Activated effector memory CD4-positive, alpha-beta T cell treated with Interleukin-2 at 50 U/mL for 16 hours (primary cell): ENCODE measurements around the gene EME2.

Experiments used
- DNase-seq: peaks from one replicate; pipeline ENCODE4 v3.0.0-alpha.2; 2020

The EME2 gene

DNA sequence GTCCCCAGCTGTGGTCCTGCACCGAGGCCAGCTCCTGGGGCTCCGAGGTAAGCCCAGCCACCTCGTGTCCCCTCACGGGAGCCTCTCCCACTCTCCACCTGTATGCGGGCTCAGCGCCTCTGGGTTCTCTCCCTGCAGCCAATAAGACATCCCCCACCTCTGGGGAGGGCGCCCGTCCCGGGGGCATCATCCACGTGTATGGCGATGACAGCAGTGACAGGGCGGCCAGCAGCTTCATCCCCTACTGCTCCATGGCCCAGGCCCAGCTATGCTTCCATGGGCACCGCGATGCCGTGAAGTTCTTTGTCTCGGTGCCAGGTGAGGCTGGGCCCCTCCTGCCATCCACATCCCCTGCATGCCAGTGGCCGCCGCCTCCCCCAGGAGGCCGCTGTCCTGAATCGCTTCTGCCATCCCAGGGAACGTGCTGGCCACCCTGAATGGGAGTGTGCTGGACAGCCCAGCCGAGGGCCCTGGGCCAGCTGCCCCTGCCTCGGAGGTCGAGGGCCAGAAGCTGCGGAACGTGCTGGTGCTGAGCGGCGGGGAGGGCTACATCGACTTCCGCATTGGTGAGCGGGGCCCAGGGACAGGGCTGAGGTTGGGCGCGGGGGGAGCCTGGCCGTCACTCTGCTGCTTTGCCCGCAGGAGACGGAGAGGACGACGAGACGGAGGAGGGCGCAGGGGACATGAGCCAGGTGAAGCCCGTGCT is 4.4 kb upstream of the EME2 start:
- no peak for DNase-seq

DNA sequence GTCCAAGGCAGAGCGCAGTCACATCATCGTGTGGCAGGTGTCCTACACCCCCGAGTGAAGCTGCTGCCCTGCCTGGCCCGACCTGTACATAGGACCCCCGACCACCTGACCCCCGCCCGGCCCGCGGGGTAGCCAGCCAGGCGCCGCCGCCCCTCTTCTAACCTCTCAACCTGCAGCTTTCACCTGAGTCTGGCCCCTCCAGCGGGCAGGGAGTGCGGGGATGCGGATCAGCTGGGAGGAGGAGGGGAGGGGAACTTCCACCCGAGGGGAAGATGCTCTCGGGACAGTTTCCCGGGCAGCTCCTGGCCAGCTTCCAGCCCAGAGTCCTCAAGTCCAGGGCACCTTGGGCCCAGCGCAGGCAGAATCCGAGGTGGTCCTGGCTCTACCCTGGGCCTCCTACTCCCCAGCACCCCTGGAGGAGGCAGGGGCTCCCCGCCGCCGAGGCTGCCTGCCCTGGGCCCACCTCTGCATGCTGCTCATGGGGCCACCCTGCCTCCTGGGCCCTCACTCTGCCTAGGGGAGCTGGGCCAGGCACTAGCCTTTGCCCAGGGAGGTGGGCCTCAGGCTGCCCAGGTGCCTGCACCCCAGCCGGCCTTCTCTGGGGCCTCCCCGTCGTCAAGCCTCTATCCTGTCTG is 3.7 kb upstream of the EME2 start:
- no peak for DNase-seq

DNA sequence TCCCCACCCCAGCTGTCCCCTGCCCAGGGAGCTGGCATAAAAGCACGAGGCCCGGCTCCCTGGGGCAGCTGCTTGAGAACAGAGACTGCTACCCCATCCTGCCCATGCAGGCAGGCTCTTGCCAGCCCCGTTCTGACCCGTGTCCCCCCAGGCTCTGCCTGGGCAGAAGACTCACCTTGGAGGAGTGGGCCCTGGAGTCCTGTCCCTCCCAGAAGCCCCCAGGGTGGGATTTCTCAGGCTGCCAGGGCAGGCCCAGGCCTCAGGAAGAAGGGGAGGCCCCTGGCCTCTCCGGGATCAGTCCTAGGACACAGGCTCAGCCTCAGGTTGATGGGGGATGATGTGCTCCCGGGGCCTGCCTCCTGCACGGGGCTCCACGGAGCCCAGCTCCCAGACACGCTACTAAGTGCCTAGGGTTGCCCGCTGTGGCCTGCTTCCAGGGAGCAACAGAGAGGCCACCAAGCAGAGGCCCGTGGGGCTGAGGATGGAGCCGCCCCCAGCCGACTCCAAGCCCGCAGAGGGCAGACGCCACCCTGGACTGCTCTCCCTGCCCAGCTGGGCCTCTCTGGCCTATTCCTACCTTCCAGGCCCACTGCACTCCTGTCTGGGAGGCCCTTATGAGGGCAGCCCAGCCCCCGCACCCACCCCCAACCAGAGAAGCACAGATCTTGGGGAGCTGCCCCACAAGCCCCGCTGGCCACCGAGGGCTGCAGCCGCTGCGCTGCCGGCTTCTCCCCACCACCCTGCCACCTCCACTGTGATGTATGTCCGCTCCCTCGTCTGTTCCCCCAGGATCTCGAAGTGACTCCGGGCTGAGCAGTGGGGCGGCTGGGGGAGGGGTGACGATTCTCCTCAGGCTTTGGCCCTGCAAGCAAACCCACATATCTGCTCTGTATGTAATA is 3.0 kb upstream of the EME2 start:
- DNase-seq, result no peak

DNA sequence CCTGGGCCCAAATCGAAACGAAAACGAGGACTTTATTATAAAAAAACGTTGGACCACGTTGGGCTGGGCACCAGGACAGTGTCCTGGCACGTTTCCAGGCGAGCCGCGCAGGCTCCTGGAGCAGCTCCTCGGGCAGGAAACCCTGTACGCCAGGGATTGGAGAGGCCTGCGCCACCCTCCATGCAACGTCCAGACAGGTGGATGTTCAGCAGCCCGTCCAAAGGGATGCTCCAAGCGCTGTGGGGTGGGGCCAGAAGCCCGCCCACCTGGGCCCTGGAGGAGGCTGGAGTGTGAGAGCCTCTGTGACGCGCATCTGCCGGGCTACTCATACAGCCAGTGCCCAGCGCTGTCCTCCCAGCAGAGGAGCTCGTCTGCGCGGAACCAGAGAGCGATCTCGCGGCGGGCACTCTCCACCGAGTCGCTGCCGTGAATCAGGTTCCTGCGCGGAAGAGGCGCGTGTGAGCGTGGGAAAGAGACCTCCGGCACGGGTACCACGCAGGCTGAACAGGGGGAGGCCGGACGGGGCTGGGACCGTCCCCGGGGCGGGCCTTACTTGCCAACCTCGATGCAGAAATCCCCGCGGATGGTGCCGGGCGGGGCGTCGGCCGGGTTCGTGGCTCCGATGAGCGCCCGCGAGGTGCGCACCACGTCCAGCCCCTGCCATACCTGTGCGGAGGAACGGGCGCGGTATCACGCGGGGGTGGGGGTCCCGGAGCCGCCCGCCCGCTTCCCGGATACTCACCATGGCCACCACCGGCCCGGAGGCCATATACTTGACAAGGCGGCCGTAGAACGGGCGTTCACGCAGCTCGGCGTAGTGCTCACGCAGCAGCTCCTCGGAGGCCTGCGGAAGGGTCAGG is 2.1 kb upstream of the EME2 start:
- DNase-seq, result peak; percentile 37

DNA sequence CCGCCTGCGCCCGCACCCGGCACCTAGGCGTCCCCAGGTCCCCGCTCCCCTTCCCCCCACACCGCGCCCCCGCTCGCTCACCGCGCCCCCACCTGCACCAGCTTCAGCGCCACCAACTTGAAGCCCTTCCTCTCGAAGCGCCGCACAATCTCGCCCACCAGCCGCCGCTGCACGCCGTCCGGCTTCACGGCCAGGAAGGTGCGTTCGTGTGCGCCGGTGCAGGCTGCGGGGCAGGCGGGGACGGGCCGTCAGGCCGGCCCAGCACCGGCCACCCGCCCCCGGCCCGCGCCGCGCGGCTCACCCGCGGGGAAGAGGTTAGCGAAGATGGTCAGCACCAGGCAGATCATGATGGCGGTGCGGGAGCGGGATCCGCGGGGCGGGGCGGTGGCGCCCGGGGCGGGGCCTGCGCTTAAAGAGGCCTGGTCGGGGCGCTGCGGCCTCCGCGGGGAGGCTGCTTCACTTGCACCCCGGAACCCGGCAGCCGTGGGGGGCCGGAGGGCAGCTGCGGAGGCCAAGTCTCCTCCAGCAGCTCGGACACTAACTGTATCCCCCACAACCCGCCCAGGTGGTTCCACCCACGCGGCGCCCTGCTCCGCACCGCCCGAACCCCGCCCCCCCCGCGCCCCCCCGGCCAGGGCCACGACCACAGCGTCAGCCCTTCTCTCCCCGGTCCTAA is 1.3 kb upstream of the EME2 start, which contains the start of gene NME3:
Gene NME3 (minus strand): TSS at position 356 of the 676 bp plus-strand sequence. CDS start 9 bp downstream, at position 347.
- peak; percentile 73 for DNase-seq

DNA sequence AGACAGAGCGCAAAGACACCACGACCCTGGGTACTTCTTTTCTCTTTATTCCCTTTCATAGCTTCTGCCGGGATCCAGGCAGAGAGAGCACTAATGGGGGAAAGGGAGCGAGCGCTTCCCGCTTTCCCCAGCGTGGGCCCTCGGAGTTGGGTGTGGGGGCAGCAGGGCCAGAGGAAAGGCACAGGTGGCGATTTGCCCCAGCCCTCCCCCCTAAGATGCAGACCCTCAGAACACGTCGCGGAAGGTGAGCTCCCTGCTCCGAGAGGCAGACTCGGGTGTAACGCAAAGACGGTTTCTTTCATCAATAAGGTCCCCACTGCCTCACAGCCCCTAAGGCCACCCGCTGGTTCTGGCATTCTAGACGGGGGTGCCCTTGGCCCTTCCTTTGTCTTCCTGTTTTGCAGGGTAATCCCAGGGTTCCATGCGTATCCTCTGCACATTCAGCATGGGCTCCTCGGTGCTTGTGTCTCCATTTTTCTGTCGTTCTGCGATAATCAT is 697 bp upstream of the EME2 start:
- DNase-seq, result no peak

DNA sequence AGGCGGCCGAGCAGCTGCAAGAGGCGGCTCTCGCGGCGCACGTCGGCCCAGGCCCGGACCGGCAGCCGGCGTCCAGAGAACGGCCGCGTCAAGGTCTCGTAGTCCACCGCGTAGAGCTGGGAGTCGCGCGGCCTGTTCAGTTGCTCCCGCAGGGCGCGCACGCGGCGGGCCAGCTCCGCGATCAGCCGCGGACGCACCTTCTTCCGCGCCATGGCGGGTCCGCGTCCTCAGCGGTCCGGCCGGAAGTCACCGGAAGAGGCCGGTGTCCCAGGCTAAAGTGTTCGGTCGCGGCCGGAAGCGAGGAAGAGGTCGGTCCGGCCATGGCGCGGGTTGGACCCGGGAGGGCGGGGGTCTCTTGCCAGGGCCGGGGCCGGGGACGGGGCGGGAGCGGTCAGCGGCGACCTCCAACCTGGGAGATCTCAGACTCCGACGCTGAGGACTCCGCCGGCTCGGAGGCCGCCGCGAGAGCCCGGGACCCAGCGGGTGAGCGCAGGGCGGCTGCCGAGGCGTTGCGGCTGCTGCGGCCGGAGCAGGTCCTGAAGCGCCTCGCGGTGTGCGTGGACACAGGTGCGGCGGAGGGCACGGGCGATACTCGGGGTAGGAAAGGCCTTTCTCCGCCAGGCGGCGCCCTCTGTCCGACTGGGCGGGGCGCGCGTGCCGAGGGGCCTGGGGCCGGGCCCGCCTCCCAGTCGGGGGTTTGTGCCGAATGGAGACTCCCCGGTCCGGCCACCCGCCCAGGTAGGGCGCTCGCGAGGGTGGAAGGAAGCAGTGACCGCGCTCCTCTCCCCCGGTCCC is 495 bp downstream of the EME2 start, which contains the start of gene MRPS34:
Gene MRPS34 (minus strand): TSS at position 227 of the 795 bp plus-strand sequence. CDS start 15 bp downstream, at position 212.
- peak; percentile 75 for DNase-seq

DNA sequence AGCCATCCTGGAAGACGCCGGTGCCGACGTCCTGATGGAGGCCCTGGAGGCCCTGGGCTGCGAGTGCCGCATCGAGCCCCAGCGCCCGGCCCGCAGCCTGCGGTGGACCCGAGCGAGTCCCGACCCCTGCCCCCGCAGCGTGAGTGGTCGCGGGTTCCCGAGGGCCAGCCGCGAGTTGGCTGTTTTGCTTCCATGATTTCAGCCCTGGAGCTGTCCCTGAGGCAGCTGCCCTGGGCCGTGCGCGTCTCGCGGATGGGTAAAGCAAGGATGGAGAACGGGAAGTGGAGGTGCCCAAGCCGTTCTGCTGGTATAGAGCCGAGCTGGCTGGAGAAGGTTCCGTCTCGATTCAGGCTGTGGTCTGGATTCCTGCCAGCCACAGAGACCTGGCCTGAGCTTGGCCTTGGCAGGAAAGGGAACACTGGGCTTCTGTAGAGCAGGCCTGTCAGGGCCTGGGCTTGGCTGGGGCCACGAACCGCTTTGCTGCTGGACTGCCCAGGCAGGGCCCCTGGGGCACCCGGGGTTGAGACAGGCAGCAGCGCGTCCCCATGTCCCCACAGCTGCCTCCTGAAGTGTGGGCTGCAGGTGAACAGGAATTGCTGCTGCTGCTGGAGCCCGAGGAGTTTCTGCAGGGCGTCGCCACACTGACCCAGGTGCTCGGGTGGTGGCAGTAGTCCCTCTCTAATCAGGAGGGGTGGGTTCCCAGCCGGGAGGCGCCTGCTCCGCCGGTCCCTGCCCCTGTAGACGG is 1.3 kb downstream of the EME2 start:
- peak; percentile 19 for DNase-seq

DNA sequence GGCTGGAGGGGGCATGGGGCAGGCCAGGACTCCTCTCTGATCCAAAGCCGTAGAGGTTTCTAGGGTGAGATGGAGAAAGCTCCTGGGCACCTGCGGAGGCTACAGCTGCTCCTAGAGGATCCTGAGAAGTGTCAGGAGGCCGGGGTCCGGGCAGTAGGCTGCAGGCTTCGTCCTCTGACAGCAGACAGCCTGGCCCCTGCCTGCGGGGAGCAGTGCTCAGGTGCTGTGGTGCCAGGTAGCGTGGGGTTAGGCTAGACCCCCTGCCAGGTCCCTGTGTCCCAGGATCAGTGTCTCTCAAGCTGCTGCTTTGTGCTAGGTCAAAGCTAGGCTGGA is 1.8 kb downstream of the EME2 start:
- no peak for DNase-seq

DNA sequence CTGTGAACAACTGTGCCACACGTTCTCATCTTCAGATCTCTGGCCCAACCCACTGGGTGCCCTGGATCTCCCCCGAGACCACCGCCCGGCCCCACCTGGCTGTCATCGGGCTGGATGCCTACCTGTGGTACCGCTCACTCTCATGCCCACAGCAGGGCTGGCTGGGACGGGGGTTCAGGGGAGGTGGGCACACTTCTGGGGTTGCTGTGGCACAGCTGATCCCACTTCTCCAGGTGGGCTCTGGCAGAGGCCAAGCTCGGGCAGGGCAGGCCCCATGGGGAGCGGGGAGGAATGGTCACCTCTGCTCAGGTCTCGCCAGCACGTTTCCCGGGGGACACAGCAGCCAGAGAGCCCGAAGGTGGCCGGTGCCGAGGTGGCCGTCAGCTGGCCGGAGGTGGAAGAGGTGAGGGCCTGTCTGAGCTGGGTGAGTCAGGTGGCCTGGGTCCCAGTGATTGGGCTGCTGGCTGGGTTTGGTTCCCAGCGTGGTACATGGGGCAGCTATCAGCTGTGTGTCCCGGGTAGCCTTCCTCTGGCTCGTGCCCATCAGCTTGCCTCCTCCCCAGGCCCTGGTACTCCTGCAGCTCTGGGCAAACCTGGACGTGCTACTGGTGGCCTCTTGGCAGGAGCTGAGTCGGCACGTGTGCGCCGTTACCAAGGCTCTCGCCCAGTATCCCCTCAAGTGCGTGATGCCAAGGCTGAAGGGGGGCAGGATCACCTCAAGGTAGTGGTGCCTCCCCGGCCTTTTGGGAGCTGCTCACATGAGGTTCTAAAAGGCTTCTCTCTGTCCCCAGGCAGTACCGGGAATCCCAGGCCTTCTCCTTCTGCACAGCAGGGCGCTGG is 2.6 kb downstream of the EME2 start:
- DNase-seq, result no peak

DNA sequence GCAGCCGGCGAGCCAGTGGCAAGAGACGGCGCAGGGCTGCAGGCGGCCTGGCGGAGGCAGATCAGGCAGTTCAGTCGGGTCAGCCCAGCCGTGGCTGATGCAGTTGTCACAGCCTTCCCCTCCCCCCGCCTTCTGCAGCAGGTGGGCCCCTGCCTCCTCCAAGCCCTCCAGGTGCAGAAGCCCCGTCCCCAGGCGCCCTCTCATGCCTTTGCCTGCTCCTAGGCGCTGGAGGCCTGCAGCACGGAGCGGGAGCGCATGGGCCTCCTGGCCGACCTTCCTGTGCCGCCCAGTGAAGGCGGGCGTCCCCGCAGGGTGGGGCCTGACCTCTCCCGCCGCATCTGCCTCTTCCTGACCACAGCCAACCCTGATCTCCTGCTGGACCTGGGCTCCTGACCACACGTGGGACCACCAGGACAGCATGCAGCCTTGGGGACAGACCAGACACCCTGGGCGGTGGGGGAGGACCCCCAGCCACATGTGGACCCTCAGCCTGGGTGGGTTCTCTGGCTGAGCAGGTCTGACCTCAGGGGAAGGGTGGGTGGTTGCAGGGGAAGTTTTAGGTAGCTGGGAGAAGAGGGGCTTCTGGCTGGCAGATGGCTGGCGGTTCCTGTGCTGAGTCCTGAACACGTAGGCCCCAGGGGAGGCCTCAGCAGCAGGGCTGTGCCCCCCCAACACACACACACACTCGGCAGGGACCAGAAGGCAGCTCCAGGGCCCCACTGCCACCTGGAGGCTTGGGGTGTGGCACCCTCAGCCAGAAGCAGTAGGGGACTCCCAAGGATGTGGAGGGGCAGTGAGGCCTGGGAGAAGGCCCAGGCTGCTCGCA is 3.4 kb downstream of the EME2 start:
- DNase-seq, result no peak

DNA sequence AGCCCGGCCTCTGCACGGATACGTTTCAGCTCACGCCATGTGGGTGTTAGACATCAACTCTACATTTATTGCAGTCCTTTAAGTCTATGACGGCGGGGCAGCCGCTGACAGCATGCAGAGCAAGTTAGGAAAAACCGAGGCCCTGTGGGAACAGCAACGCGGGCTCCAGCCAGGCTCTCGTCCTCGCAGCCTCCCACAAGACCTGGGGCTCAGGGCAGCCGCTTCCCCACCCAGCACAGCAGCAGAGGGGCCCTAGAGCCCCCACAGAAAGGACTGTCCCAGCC is 4.0 kb downstream of the EME2 start:
- DNase-seq, result no peak

DNA sequence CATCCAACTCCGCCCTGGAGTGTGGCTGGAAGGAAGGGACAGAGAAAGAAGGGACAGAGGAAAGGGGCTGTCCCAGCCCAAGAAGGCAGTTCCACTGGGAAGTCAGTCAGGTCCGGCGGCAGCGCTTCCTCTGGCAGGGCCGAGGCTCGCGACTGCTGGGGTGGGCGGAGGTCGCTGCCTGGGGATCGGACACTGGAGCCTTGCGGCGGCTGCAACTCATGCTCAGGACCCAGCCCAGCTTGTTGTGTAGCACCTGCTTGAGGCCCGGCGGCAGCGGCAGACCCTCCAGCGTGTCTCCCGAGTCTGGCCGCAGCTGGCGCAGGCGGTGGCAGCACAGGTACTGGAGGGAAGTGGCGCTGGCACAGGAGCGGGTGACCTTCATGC is 4.4 kb downstream of the EME2 start:
- no peak for DNase-seq

DNA sequence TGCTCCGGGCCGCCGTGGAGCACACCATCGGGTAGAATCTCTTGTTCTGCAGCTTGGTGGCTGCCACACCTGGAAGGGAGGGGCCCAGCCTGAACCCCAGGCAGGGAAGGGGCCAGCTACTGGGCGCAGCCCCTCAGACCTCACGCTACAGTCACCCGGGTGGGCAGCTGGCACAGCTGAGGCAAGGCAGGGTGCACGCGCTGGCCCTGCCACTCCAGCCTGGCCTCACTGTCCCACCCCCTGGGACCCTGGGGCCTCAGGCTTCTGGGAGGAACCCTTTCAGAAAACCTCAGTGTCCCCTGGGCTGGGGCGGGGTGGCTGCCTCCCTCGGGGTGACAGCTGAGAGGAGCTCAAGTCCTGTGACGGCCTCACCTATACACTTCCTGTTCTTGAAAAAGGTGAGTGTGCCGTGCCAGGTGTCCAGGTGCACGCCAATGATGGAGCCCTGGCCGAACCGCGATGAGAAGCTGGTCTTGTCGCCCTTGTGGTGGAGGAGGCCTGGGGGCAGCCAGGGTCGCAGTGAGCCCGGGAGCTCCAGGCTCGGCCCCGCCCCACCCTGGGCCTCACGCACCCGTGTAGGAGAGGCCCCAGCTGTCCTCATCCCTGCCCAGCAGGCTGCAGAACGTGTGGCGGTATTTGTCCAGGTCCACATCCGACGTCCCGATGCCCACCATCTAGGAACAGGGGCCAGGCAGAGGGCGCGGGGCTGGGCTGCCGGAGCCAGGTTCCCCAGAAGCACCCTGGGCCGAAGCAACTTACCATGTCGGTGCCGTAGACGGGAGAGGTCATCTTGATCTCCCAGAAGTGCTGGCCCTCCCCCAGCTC is 5.0 kb downstream of the EME2 start:
- DNase-seq, result no peak

DNA sequence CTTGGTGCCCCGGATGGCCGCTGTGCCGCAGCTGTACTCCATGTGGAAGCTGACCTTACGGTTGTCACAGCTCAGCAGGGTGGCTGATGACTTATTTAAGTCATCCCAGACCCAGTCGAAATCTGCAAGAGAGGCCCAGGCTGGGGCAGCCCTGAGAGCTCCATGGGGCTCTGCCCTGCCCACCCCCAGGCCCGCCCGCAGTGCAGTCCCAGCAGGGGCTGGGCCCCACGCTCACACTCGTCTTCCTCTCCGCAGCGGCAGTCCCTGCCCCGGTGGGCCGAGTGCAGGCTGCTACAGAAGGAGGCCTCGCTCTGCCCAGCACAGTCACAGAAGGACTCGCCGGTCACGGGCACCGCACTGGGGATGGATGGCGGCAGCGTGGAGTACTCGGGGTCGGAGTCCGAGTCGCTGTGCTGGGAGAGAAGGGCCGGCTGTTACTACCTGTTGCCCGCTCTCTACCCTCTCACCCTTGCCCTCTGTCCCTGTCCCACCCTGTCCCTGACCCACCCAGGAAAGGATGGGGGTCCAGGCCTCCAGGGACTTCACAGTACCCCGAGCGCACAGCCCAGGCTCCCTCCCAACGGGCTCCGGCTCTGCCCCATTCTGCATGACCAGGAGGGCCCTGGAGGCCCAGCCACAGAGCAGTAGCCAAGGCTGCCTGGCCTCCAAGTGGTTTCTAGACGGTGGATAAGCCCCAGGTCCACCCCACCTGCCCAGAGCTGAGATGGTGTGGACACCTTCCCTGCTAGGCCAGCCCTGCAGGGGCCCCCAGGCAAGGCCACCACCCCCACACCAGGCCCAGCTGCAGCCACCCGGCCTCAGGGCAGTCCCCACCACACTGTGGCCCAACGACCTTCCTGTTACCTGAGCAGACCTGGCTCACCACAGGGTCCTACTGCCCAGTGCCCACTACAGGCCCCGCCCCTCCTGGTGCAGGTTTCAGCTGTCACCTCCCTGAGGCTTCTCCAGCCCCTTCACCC is 5.9 kb downstream of the EME2 start:
- DNase-seq, result no peak

DNA sequence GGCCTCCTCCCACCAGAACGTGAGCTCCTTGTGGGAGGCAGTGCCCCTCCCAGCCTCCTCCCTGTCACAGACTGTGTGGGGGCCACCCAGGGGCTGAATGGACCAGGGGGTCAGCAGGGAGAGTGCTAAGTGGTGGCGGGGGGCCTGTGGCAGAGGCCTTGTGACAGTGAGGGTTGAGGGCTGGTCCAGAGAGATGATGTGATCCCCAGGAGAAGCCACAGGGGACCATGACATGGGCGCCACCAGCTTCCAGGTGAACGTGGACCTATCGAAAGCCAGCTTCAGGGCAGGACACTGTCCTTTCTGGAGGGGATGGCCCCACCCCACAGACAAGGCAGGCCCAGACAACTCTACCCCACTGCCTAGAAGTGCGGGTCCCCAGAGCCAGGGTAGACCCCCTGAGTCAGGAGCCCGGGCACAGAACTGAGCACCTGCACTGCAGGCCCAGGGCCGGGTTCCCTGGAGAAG is 6.7 kb downstream of the EME2 start:
- no peak for DNase-seq
